ENCODE results near the gene GLMP. TPM values are rescaled to one million over a fixed set of nuclear protein-coding genes. Genes with fewer than 3 reads are reported as not detected.
A peak's percentile ranks its signal among the peaks of the same experiment; 100 is the strongest.

The GLMP gene
- total RNA-seq, 4 donors from 2014 or later = 10.1 to 16.5 (median 13.6) TPM

DNA sequence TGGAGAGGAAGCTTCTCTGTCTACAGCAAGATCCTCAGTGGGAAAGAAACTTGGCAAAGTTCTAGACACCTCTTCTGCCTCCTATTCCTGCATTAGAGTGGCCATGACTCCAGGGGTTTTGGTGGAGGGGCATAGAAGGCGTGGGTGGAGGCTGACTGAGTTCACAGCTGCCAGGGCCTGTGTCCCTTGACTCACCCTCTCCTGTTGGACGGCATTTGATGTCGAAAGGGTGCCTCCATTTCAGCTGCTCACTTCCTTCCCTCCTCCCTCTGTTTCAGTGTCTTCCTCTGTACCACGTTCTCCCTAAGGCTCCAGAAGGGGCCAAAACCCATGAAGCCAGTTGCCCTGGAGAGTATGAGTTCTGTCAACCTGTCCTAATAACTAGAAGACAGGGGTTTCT, 10.7 kb downstream of the GLMP start:
- intact Hi-C loops (cut with DNase I; ENCODE audit: low total_unique reads) (loop anchor here (5.0 kb wide), 2 partner anchors 187 to 223 kb away; no protein-coding TSS in a partner anchor), in situ Hi-C loops (cut with MboI; ENCODE audit: low sequenced_read_pairs in 4 of 4) (no loop called here)
- no peak for ATAC-seq
- no peak overlapping the region for H3K27ac ChIP-seq
- peaks cover 27 to 30% of the 10 kb centered on the region in 2 donors for H3K4me1 ChIP-seq
- no peak for DNase-seq
- TF ChIP-seq POLR2A (IDR thresholded peaks at IDR 0.05) = no peak
- TF ChIP-seq, protein P1, sequence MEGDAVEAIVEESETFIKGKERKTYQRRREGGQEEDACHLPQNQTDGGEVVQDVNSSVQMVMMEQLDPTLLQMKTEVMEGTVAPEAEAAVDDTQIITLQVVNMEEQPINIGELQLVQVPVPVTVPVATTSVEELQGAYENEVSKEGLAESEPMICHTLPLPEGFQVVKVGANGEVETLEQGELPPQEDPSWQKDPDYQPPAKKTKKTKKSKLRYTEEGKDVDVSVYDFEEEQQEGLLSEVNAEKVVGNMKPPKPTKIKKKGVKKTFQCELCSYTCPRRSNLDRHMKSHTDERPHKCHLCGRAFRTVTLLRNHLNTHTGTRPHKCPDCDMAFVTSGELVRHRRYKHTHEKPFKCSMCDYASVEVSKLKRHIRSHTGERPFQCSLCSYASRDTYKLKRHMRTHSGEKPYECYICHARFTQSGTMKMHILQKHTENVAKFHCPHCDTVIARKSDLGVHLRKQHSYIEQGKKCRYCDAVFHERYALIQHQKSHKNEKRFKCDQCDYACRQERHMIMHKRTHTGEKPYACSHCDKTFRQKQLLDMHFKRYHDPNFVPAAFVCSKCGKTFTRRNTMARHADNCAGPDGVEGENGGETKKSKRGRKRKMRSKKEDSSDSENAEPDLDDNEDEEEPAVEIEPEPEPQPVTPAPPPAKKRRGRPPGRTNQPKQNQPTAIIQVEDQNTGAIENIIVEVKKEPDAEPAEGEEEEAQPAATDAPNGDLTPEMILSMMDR (IDR thresholded peaks at IDR 0.05 in 4 of 5, conservative IDR thresholded peaks at IDR 0.05 in 1 of 5) = no peak
- H3K36me3 ChIP-seq = no peaks in the 10 kb centered on the region
- H3K27me3 ChIP-seq = no peaks in the 10 kb centered on the region
- H3K4me3 ChIP-seq = no peak overlapping the region
- H3K9me3 ChIP-seq = no peaks in the 10 kb centered on the region

DNA sequence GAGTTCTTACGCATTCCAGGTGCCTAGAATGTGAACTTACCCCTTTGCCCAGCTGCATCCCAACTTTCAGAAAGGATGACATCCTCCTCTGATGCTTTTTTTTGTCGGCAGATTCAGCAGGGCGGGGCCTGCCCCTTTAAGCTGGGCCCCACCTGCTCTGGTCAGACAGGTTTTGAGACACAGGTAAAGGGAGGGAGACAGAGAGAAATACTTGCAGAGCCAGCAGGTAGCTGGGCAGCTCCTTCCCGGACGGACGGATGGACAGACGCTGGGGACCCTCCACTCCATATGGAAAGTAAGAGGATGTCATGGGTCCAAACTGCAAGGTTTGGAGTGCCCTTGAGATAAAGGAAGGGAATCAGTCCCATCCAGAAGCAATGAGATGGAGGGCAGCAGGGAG, 11.4 kb downstream of the GLMP start, which contains the start of gene TMEM79:
Gene TMEM79, plus strand, starts transcription at position 214 of the 400 bp plus-strand sequence. CDS start 902 bp downstream, outside the sequence.
- ATAC-seq = no peak
- TF ChIP-seq POLR2A (IDR thresholded peaks at IDR 0.05) = no peak
- TF ChIP-seq, protein P1 (IDR thresholded peaks at IDR 0.05 in 4 of 5, conservative IDR thresholded peaks at IDR 0.05 in 1 of 5) = no peak
- no peaks in the 10 kb centered on the region for H3K27me3 ChIP-seq
- H3K36me3 ChIP-seq = peaks cover 0 to 2% of the 10 kb centered on the region in 2 donors
- H3K27ac ChIP-seq = peak within 1 kb of the TSS; percentile 90 to 99 (median 94)
- peak within 1 kb of the TSS; percentile 72 to 97 (median 82) for H3K4me3 ChIP-seq
- in situ Hi-C loops (cut with MboI; ENCODE audit: low sequenced_read_pairs in 4 of 4) (no loop called here), intact Hi-C loops (cut with DNase I; ENCODE audit: low total_unique reads) (loop anchor here (5.0 kb wide), 2 partner anchors 187 to 223 kb away; no protein-coding TSS in a partner anchor)
- H3K4me1 ChIP-seq = peaks cover 27 to 33% of the 10 kb centered on the region in 2 donors
- no peak for DNase-seq
- no peaks in the 10 kb centered on the region for H3K9me3 ChIP-seq

DNA sequence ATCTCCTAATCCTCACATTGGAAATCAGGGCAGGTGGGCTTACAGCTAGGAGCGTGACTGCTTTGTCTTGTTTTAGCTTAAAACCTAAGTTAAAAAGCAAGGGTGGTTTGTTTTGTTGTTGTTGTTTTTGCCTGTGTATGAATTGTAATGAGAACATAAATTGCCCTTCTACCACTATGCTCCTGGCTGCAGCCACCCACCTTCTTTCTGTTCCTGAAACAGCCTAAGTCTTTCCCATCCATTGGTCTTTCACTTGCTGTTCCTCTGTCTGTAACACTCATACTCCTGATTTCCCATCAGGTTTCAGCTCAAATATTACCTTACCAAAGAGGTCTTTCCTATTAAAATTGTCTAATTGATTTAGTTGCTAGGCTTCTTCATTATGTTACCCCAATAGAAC, 12.0 kb downstream of the GLMP start:
- no peak for ATAC-seq
- TF ChIP-seq, protein P1 (IDR thresholded peaks at IDR 0.05 in 4 of 5, conservative IDR thresholded peaks at IDR 0.05 in 1 of 5) = no peak
- no peak for TF ChIP-seq POLR2A (IDR thresholded peaks at IDR 0.05)
- no peak for DNase-seq
- H3K4me1 ChIP-seq = peaks cover 27 to 33% of the 10 kb centered on the region in 2 donors
- in situ Hi-C loops (cut with MboI; ENCODE audit: low sequenced_read_pairs in 4 of 4) (no loop called here), intact Hi-C loops (cut with DNase I; ENCODE audit: low total_unique reads) (loop anchor here (2.0 to 5.0 kb wide), 4 partner anchors 71 to 349 kb away; partner anchors contain the start of genes KHDC4 and PMF1)
- H3K4me3 ChIP-seq = peak overlapping the region; percentile 72 to 97 (median 82)
- peaks cover 0 to 8% of the 10 kb centered on the region in 2 donors for H3K36me3 ChIP-seq
- H3K27me3 ChIP-seq = no peaks in the 10 kb centered on the region
- no peaks in the 10 kb centered on the region for H3K9me3 ChIP-seq
- H3K27ac ChIP-seq = peak overlapping the region; percentile 90 to 99 (median 94)

DNA sequence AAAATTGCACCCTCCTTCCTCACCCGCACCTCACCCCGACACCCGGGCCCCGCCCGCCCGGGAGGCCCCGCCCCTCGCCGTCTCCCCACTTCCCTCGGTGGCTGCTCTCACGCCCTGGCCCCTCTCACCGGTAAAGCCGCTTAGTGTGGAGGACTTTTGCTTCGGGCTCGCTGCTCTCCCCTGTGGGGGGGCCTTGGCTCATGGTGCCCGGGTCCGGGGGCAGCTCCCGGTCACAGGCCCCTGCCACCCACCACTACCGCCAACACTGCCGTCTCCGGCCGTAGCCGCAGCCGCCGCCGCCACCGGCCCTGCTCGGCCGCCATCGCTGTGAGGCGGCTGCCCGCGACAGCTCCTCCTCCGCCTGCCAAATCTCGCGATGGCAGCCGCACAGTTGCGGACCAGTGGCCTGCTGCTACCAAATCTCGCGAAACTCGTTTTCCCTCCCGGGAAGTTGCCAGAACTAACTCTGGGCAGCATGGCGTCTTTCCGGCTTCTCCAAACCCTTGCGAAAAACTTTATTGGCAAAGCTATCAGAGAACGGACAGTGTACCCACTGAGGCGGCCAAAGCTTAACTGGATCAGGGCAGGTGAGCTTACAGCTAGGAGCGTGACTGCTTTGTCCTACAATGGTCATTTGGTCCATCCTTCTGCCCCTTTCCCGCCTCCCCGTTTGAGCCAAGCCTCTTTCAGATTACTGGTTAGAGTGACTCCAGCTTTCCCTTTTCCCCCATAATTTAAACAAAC, 12.8 kb downstream of the GLMP start, which contains the start of gene SMG5:
Gene SMG5, minus strand, starts transcription at position 347 of the 744 bp plus-strand sequence. Its CDS starts 145 bp downstream, at position 202.
- intact Hi-C loops (cut with DNase I; ENCODE audit: low total_unique reads) = loop anchor here (2.0 to 5.0 kb wide), 4 partner anchors 70 to 348 kb away; partner anchors contain the start of genes KHDC4 and PMF1
- H3K27me3 ChIP-seq = no peaks in the 10 kb centered on the region
- peak; percentile 87 to 90 for ATAC-seq
- in situ Hi-C loops (cut with MboI; ENCODE audit: low sequenced_read_pairs in 4 of 4) = no loop called here
- DNase-seq = peak; percentile 97
- peak within 1 kb of the TSS; percentile 72 to 97 (median 82) for H3K4me3 ChIP-seq
- no peaks in the 10 kb centered on the region for H3K9me3 ChIP-seq
- H3K4me1 ChIP-seq = peaks cover 27 to 33% of the 10 kb centered on the region in 2 donors
- peaks cover 0 to 15% of the 10 kb centered on the region in 2 donors for H3K36me3 ChIP-seq
- TF ChIP-seq POLR2A (IDR thresholded peaks at IDR 0.05) = peak; percentile 91 to 95
- TF ChIP-seq, protein P1 (IDR thresholded peaks at IDR 0.05 in 4 of 5, conservative IDR thresholded peaks at IDR 0.05 in 1 of 5) = no peak
- H3K27ac ChIP-seq = peak within 1 kb of the TSS; percentile 90 to 99 (median 94)
